OCI-LY3 (cell line): ENCODE results near the gene MAP1LC3B2.
A peak's percentile ranks its signal among the peaks of the same experiment; 100 is the strongest.

Source experiments
- H2AFZ ChIP-seq: fragments of 200-600, 300-600 bp; shearing (Covaris generic); 2 replicates; pipeline ENCODE4 v1.6.0; 2014; ENCODE audit warnings: antibody characterized with exemption, low read depth, low read length
- H3K27ac ChIP-seq: fragments of 200-600, 300-600 bp; sonication (generic); 2 replicates; pipeline ENCODE4 v1.5.1; 2014; ENCODE audit warnings: mild to moderate bottlenecking, low read length, moderate library complexity, mixed read lengths
- H3K27me3 ChIP-seq: fragments of 200-600, 300-600 bp; sonication (generic); 2 replicates; pipeline ENCODE4 v1.6.1; 2014; ENCODE audit warnings: low read depth, low read length, mixed read lengths
- H3K36me3 ChIP-seq: fragments of 200-600, 300-600 bp; sonication (generic); replicated peaks from 2 replicates; pipeline ENCODE3; 2014; ENCODE audit warnings: low read depth, low read length, mixed read lengths
- H3K4me1 ChIP-seq: fragments of 300-600, 200-600 bp; sonication (generic); 2 replicates; pipeline ENCODE4 v1.6.1; 2014; ENCODE audit warnings: low read length, mixed read lengths
- H3K4me2 ChIP-seq: fragments of 200-600, 300-600 bp; sonication (generic); 2 replicates; pipeline ENCODE4 v1.6.1; 2014; ENCODE audit warnings: low read length, mixed read lengths
- H3K4me3 ChIP-seq: fragments of 300-600, 200-600 bp; sonication (generic); 2 replicates; pipeline ENCODE4 v1.5.1; 2014; ENCODE audit warnings: antibody characterized with exemption, mild to moderate bottlenecking, low read length, moderate library complexity
- H3K79me2 ChIP-seq: fragments of 300-600, 200-600 bp; shearing (Covaris generic); 2 replicates; pipeline ENCODE4 v1.6.1; 2014; ENCODE audit warnings: mild to moderate bottlenecking, low read length, mixed read lengths
- H3K9ac ChIP-seq: fragments of 300-600, 200-600 bp; shearing (Covaris generic); 2 replicates; pipeline ENCODE4 v1.6.0; 2014; ENCODE audit warnings: mild to moderate bottlenecking, low read length, moderate library complexity
- H3K9me3 ChIP-seq: fragments of 200-600, 300-600 bp; shearing (Covaris generic); 2 replicates; pipeline ENCODE4 v1.6.1; 2014; ENCODE audit warnings: low read length, mixed read lengths; ENCODE audit not compliant: insufficient read depth
- H4K20me1 ChIP-seq: fragments of 200-600, 300-600 bp; sonication (generic); 2 replicates; pipeline ENCODE4 v1.6.1; 2016; ENCODE audit warnings: low read length, mixed read lengths; ENCODE audit not compliant: insufficient read depth
- EZH2phosphoT487 ChIP-seq: fragments of 200-600 bp; shearing (Covaris generic); IDR thresholded peaks from 2 replicates; pipeline ENCODE4 v1.6.1; 2018; ENCODE audit warnings: antibody characterized with exemption, mixed run types, low read depth
- TF ChIP-seq, protein P1 (sequence below): fragments of 200-600, 300-600 bp; sonication (generic); IDR thresholded peaks from 2 replicates; pipeline ENCODE4 v1.5.1; 2014; ENCODE audit warnings: antibody characterized with exemption, low read length, low read depth

The MAP1LC3B2 gene

DNA sequence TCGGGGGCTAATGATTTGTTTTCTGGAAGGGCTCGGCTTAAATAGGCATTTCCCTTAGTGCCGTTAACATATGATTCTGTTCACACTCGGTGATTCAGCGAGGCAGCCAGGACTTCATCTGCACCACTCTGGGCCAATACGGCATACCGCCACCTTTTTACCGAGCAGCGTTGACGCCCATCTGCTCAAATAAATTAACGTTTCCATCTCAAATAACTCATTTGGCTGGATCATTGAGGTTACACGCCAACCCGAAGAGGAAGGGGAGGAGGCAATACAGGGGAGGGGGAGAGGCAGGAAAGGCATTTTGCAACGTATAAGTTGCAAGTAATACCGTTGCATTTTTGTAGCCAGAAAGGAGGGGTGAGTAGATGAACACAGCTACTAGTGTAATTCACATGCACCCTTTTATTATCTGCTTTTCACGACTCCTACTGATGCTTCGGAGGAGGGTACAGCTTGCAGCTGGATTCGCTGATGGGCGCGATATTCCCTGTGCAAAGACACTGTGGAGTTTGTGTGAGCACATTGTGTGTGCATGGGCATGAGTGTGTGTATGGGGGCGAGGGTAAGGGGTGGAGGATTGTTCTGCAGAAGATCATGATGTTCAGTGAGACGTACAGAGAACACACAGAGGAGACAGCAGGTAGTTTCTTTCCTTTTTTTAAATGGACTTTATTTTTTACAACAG, 45.9 kb downstream of the MAP1LC3B2 start:
- H3K9ac ChIP-seq, result no peak overlapping the region
- no peaks in the 10 kb centered on the region for H3K79me2 ChIP-seq
- H3K27ac ChIP-seq, result no peak overlapping the region
- H3K4me2 ChIP-seq, result no peak overlapping the region
- no peak for TF ChIP-seq EZH2phosphoT487
- TF ChIP-seq, protein P1, sequence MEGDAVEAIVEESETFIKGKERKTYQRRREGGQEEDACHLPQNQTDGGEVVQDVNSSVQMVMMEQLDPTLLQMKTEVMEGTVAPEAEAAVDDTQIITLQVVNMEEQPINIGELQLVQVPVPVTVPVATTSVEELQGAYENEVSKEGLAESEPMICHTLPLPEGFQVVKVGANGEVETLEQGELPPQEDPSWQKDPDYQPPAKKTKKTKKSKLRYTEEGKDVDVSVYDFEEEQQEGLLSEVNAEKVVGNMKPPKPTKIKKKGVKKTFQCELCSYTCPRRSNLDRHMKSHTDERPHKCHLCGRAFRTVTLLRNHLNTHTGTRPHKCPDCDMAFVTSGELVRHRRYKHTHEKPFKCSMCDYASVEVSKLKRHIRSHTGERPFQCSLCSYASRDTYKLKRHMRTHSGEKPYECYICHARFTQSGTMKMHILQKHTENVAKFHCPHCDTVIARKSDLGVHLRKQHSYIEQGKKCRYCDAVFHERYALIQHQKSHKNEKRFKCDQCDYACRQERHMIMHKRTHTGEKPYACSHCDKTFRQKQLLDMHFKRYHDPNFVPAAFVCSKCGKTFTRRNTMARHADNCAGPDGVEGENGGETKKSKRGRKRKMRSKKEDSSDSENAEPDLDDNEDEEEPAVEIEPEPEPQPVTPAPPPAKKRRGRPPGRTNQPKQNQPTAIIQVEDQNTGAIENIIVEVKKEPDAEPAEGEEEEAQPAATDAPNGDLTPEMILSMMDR, result no peak
- no peak overlapping the region for H2AFZ ChIP-seq
- no peaks in the 10 kb centered on the region for H3K4me1 ChIP-seq
- H3K27me3 ChIP-seq, result peaks cover 11% of the 10 kb centered on the region
- no peaks in the 10 kb centered on the region for H3K36me3 ChIP-seq
- no peaks in the 10 kb centered on the region for H3K9me3 ChIP-seq
- no peaks in the 10 kb centered on the region for H4K20me1 ChIP-seq
- no peak overlapping the region for H3K4me3 ChIP-seq

DNA sequence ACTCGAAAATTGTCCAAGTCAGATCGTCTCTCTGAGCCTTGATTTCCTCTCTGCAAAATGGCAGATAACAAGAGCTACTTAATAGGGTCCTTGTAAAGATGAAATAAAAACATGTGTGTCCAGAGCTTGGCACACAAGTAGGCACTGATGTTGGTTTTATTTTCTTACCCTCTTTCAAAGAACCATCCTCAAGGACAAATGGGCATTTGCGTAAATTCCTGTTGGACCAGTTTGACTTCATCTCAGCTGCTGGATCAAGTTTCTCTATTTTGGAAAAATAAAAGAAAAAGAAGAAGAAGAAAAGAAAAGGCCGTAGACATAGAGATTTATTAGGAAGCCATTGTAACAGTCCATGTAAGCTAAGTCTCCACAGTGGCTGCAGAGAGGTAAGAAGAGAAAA, 47.2 kb downstream of the MAP1LC3B2 start:
- peaks cover 6% of the 10 kb centered on the region for H3K4me1 ChIP-seq
- H3K27ac ChIP-seq, result no peak overlapping the region
- no peaks in the 10 kb centered on the region for H3K36me3 ChIP-seq
- no peaks in the 10 kb centered on the region for H3K9me3 ChIP-seq
- H3K27me3 ChIP-seq, result peaks cover 14% of the 10 kb centered on the region
- H3K9ac ChIP-seq, result no peak overlapping the region
- no peak for TF ChIP-seq EZH2phosphoT487
- TF ChIP-seq, protein P1, result no peak
- H3K79me2 ChIP-seq, result no peaks in the 10 kb centered on the region
- no peak overlapping the region for H3K4me3 ChIP-seq
- H3K4me2 ChIP-seq, result no peak overlapping the region
- no peaks in the 10 kb centered on the region for H4K20me1 ChIP-seq
- no peak overlapping the region for H2AFZ ChIP-seq

DNA sequence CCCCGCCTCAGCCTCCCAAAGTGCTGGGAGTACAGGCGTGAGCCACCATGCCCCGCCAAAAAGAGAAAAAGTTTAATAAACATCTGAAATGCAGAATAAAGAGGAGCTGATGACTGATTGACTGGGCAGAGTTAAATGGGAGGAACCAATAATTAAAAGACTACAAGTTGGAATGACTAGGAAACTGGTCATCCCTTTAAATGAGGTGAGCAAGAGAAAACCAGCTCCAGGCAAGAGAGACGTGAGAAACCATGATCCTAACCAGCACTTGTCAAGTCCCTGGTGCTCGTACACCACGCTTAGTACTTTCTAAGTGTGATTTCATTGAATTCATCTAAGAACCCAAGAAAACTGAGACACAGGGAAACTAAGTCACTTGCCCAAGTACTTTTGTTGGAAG, 47.9 kb downstream of the MAP1LC3B2 start:
- TF ChIP-seq, protein P1, result no peak
- no peak for TF ChIP-seq EZH2phosphoT487
- Histone ChIP-seq H3K27ac (no peak overlapping the region), H3K4me2 (no peak overlapping the region), H3K27me3 (peaks cover 14% of the 10 kb centered on the region), H3K36me3 (no peaks in the 10 kb centered on the region), H3K79me2 (no peaks in the 10 kb centered on the region), H2AFZ (no peak overlapping the region), H3K9ac (no peak overlapping the region), H3K9me3 (no peaks in the 10 kb centered on the region), H3K4me1 (peaks cover 6% of the 10 kb centered on the region), H3K4me3 (no peak overlapping the region), H4K20me1 (no peaks in the 10 kb centered on the region)

DNA sequence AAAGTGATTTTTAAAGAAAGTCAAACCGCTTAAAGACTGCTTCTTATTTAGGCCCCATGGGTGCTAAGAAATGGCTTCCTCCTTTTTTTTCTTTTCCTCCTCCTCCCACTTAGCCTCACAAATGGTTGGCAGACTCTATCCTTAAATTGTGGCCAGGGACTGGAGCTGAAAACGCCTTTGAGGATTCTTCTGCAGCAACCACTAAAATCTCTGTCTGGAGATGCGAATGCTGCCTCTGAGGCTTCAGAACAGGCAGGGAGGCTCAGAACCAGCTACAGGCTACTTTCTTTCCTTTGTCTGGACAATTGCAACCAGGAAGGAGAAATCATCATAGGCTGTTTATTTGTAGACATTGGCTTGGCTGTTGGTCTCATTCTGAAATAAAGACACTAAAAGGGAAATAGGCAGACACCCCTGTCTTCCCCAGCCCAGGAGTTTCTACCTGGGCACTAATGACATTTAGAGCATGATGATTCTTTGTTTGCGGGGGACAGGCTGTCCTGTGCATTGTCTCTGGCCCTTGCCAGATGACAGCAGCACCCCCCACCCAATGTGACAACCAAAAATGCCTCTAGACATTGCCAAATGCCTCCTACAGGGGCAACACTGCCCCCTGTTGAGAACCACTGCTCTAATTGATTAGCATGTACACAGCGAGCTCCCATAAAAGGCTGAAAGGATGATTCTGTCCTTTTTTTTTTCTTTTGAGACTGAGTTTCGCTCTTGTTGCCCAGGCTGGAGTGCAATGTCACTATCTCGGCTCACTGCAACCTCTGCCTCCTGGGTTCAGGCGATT, 50.3 kb downstream of the MAP1LC3B2 start:
- H4K20me1 ChIP-seq, result no peaks in the 10 kb centered on the region
- no peak for TF ChIP-seq EZH2phosphoT487
- TF ChIP-seq, protein P1, result peak; percentile 64
- H3K4me2 ChIP-seq, result no peak overlapping the region
- no peaks in the 10 kb centered on the region for H3K36me3 ChIP-seq
- no peak overlapping the region for H3K9ac ChIP-seq
- no peak overlapping the region for H3K27ac ChIP-seq
- H3K4me1 ChIP-seq, result peaks cover 6% of the 10 kb centered on the region
- no peak overlapping the region for H2AFZ ChIP-seq
- H3K79me2 ChIP-seq, result no peaks in the 10 kb centered on the region
- no peak overlapping the region for H3K4me3 ChIP-seq
- H3K9me3 ChIP-seq, result no peaks in the 10 kb centered on the region
- H3K27me3 ChIP-seq, result peaks cover 20% of the 10 kb centered on the region
